LNCAP (cell line): ENCODE measurements around the gene LNP1.

Experiments used
- TF ChIP-seq, protein P1 (sequence below): fragments of 450-650 bp; IDR thresholded peaks from 2 replicates; pipeline ENCODE4 v1.5.1; 2017; ENCODE audit warnings: mild to moderate bottlenecking

Gene LNP1

DNA sequence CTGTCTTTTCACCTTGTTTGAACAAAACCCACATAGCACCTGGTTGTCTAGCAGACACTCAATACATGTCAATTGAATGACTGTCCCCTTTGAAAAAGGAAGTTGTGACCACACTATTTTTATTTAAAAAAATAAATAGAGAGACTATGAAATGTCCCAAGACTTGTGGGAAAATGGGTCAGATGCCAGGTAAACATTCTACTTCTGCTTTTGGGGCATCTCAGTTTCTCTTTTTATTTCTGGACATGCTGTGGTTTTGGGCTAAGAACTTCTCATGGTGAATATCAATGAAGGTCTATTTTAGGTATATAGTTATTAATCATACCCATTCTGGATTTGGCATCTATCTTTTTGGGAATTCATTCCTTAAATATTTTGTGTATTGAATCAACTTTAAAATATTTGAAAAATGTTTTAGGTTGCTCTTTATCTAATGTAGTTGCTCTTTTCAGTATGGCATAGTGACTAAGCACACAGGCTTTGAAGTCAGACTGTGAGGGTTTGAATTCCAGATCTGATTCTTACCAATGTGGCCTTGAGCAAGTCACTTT lies 95.4 kb downstream of the LNP1 start:
- TF ChIP-seq, protein P1, sequence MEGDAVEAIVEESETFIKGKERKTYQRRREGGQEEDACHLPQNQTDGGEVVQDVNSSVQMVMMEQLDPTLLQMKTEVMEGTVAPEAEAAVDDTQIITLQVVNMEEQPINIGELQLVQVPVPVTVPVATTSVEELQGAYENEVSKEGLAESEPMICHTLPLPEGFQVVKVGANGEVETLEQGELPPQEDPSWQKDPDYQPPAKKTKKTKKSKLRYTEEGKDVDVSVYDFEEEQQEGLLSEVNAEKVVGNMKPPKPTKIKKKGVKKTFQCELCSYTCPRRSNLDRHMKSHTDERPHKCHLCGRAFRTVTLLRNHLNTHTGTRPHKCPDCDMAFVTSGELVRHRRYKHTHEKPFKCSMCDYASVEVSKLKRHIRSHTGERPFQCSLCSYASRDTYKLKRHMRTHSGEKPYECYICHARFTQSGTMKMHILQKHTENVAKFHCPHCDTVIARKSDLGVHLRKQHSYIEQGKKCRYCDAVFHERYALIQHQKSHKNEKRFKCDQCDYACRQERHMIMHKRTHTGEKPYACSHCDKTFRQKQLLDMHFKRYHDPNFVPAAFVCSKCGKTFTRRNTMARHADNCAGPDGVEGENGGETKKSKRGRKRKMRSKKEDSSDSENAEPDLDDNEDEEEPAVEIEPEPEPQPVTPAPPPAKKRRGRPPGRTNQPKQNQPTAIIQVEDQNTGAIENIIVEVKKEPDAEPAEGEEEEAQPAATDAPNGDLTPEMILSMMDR = no peak

DNA sequence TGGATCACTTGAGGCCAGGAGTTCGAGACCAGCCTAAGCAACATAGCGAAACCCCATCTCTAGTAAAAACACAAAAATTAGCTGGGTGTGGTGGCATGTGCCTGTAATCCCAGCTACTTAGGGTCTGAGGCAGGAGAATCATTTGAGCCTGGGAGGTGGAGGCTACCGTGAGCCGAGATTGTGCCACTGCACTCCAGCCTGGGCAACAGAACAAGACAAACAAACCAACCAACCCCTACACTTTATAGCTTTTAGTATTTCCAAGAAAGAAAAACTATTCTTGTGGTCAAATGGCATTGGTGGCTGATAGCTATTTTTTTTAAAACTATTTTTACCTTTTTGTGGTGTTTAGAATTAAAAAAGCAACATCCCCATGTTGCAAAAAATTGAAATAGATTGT lies 98.3 kb downstream of the LNP1 start:
- TF ChIP-seq, protein P1 = no peak

DNA sequence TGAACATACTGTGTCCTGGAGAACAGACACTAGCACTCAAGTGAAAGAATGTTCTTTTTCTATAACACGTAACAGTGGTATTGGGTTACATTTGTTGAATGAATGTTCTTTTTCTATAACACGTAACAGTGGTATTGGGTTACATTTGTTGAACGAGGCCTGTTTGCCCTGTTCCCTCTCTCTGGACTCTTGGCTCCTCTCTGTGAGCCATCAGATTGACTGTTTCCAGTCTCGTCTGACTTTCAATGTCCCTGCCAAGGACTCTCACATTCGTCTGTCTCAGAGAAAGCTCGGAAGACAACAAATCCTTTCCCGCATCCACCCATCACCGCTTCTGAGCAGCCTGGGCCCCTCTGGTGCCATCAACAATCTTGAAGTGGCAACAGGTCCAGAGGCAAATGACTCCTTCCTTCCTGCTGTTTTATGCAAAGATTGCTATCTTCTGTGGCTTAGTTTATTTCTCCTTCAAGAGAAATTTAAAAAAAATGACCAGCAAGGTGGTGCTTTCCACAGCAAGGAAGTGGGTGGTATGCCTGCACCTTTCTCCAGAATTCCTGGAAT lies 99.1 kb downstream of the LNP1 start:
- TF ChIP-seq, protein P1 = no peak

DNA sequence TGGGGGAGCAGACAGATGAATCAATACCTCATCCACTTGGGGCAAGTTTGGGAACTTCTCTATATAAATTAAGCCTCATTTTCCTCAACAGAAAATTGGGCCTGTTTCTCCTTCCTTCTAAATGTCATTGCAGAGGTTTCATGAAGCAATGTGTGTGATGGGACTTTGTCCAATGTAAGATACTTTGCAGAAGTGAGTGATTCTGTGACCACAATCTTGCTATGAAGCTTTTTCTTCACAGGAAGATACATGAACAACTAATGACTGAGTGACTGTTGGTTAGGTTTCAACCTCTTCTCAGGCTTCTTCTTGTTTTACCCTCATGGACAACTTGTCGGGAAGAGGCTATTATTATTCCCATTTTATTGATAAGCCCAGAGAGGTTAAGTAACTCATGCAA lies 102.1 kb downstream of the LNP1 start:
- TF ChIP-seq, protein P1 = no peak
